Jurkat, Clone E6-1 (cell line): ENCODE results near the gene UGDH.
A peak's percentile ranks its signal among the peaks of the same experiment; 100 is the strongest.
"Not testable (repeated sequence)": the region's sequence is repeated elsewhere in the genome, so short reads cannot be mapped to it uniquely, and the experiment has no call there.

ENCODE experiments used
- DNase-seq: peaks from one replicate; pipeline ENCODE4 v3.0.0-alpha.2; 2011; ENCODE audit warnings: low read depth, low spot score
- H3K4me3 ChIP-seq: 2 replicates; pipeline ENCODE4 v1.5.1; 2011; ENCODE audit warnings: mild to moderate bottlenecking, low read length, control low read depth, moderate library complexity

The UGDH gene

DNA sequence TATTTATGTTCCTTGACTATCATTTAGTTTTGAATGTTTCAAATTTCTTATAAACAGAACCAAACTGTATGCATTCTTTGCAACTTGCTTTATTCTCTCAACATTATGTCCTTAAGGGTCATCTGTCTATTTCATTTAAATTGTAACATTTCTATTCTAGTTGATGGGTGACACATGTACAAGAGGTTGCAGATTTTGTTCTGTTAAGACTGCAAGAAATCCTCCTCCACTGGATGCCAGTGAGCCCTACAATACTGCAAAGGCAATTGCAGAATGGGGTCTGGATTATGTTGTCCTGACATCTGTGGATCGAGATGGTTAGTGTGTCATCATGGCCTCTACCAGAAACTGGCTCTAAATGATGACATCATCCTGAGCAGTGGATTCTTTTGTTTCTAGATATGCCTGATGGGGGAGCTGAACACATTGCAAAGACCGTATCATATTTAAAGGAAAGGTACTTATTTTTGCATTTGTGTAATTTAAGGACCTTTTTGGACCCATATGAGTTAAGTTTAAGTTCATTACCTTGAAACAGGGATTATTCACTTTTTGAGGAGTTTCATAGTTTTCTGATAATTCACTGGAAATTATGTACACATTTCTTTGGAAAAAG, 62.2 kb downstream of the UGDH start:
- DNase-seq = peak; percentile 69
- H3K4me3 ChIP-seq = no peak overlapping the region

DNA sequence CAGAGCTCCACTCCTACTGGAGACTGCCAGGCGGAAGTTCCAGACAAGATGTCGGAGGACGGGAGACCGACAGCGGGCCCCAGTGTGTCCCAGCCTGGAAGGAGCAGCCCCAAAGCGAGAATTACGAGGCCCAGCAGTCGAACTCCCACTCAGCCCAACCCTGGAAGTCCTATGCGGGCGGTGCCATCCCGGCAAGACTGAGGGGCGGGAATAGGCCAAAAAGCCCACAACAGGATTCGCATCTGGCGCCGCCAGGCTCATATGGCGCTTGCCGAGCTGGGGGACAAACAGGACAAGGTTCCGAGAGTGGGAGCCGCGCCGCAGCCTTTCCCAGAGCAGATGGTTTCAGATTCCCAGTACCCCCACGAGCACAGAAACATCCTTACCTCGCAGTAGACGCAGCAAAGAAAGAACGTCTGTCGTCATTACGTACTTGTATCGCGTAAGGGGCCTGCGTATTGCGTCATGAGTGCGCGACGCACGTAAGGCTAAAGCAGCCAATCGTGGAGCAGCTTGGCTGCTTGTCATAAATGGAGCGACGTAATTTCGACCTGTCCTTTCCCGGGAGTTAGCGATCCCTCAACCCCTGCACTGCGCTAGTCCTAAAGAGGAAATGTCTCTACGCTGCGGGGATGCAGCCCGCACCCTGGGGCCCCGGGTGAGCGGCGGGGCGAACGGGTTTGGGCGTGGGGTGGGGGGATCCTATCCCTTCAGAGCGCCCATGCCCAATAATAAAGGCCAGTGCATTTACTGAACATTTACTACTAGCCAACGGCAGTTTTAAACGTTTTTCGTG, 68.5 kb downstream of the UGDH start, which contains the start of the genes LIAS and RPL9:
LIAS (plus strand) TSS at position 552 of the 796 bp plus-strand sequence; CDS start at position 614, 62 bp downstream.
RPL9 (minus strand) TSS at position 418 of the 796 bp plus-strand sequence. CDS start 483 bp downstream, outside the sequence.
- H3K4me3 ChIP-seq = peak within 1 kb of the TSS; percentile 69
- peak; percentile 100 for DNase-seq

DNA sequence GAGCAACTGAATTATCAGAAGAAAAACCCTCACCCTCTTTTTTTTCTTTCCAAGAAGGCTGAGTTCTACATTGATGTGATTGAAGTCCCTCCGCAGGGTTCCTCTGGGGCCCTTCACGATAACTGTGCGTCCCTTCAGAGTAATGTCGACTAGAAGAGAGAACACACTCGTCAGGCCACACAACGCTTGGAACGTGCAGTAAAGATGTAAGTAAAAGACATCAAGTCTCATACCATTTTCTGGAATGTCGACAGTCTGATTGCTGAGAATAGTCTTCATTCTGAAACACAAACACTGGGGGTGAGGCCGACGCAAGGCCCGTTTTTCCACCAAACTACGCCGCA, 69.1 kb downstream of the UGDH start:
- H3K4me3 ChIP-seq = peak overlapping the region; percentile 69
- not testable (repeated sequence) for DNase-seq

DNA sequence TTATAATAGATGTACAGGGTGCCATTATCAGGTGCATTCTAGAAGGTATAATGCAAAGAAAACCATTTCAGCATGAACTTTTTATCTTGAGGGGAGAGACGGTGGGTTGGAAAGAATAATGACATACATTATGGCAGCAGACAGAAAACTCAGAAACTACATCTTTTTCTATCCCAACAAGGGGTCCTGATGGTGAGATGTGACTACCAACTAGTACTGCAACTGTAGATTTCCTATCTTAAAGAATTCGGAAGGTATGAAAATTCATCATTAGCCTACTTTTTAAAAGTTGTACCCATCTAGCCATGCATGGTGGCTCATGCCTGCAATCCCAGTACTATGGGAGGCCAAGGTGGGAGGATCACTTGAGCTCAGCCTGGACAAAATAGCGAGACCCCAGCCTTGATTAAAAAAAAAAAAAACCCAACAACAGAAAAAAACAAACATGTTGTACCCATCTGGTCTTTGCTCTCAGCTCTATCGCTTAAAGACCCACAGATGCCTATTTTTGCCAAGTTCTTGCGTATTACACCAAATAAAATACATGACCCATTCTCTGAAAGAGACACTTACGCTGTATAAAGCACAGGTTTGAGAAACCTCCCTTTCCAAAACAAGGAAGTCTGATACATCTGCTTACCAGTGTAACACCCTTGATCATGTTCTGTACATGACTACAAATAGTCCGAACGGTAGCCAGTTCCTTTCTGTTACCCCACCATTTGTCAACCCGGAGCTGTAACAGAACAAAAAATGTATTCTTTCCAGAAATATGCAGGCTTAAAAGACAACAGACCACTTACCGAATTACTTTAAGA, 70.1 kb downstream of the UGDH start:
- H3K4me3 ChIP-seq = peak overlapping the region; percentile 69
- DNase-seq = no peak

DNA sequence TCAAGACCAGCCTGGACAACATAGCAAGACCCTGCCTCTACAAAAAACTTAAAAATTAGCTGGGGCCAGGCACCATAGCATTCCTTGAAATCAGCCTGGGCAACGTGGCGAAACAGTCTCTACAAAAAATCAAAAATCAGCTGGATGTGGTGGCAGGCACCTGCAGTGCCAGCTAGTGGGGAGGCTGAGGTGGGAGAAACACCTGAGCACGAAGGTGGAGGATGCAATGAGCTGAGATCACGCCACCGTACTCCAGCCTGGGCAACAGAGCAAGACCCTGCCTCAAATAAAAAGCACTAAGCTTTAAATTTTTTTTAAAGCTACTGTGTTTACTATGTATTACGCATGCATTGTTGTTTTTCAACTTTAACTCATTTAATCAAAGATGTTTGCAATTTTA, 71.8 kb downstream of the UGDH start:
- no peak overlapping the region for H3K4me3 ChIP-seq
- DNase-seq = no peak

DNA sequence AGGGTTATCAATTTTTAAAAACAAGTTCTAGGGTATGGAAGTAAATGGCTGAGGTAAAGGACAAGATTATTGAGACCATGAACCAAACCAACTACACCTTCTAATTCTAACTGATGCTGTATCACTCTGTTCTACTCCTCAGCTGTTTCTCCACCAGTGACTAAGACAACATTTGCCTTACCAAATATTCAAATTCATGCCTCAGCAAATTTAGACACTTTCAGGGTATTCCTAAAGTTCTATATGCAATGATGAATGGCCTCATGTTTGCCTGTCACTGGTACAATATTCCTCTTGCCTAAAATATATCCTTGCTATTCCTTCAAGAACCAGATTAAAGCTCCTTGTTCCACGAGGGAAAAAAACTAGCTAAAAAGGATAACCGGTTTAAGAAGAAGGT, 73.5 kb downstream of the UGDH start:
- no peak for DNase-seq
- H3K4me3 ChIP-seq = no peak overlapping the region

DNA sequence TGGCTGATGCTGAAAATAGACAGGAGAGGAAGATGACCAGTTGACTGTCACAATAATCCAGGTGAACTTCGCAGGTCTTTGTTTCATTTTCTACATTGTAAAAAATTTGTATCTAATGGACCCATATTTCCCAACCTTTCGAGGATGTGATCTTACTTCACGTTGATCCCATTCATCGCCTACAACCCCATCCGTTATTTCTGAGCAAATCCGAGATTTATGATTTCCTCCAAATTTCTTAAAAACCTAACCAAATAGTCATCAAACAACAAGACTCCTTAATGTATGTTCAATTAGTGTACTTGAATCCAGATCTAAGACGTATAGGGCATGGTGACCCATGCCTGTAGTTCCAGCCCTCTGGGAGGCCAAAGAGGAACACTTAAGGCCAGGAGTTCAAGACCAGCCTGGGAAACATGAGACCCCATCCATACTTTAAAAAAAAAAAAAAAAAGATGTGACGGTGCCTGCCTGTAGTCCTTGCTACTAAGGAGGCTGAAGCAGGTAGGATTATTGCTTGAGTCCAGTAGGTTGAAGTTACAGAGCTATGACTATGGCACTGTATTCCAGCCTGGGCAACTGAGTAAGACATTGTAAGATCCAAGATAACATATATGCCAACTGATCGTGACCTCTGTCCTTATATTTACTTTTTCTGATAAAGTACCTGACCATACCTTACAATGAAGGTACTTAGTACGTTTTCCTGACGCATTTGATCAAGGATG, 74.2 kb downstream of the UGDH start:
- no peak overlapping the region for H3K4me3 ChIP-seq
- DNase-seq = no peak

DNA sequence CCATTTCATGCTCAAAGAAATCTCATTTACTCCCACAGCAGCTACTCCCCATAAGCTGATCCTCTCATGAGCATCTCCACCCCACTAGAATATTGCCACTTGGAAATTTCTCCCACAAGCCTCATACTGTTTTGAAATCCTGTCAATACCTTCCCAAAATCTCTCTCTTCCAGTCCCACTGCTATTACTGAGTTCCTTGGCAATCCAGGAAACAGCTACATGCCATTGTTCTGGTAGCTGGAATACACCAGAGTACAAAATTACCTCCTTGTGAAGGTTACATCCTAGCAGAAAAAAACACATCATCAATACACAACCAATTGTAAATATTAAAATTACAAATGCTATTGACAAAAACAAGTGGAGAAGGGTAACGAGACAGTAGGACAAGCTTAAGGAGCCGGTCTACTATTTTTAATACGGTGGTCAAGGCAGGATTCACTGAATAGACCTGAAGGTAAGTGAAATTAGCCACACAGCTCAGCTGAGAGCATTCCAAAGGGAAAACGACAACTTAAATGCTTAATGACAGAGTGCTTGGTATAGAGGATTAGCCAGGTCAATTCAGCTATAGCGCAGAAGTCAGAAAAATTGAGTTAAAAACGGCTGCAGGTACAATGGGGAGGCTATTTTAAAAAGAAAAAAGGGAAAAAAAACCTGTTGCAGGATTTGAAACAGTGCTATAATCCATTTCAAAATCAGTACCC, 74.9 kb downstream of the UGDH start:
- DNase-seq = no peak
- no peak overlapping the region for H3K4me3 ChIP-seq

DNA sequence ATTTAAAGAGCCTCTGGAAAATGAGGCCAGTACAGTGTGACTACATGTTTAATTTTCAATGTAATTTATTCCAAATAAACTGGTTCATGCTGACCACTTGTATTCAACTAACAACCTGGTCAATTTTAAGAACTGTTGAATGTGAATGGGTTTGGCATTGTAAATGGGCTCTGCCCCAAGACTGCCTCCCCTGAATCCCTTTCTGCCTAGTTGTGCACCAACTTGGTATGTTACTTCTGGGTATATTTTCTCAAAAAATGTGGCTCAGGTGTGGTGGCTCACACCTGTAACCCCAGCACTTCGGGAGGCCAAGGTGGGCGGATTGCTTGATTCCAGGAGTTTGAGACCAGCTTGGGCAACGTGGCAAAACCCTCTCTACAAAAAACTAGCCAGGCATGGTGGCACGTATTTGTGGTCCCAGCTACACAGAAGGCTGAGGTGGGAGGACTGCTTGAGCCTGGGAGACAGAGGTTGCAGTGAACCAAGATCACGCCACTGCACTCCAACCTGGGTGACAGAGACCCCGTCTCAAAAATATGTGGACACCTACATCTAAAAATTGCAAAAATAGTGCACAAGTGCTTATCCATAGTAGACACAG, 75.7 kb downstream of the UGDH start:
- no peak overlapping the region for H3K4me3 ChIP-seq
- no peak for DNase-seq

DNA sequence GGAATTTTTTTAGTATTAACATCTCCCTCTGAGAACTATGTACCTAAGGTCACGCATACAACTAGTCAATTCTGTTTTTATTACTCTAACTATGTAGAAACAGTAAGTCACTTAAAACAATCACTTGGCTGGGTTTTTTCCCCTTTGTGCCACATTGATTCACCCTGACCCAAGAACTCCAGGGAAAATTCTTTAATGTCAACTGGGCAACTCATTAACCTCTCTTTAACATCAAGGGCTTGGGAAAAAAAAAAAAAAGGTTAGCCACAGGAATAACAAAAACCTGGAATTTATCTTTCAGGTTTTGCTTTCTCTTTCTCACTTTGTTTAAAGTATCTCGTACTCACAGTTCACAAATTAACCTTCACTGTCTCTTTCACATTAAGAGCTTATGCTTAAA, 76.6 kb downstream of the UGDH start:
- DNase-seq = no peak
- H3K4me3 ChIP-seq = no peak overlapping the region
